ENCODE measurements around the gene PTEN. TPM values are rescaled to one million over a fixed set of nuclear protein-coding genes. Genes with fewer than 3 reads are reported as not detected.

The PTEN gene
- total RNA-seq, 4 donors from 2014 or later: 27.9 to 131 (median 68.1) TPM

GRCh38 chr10:87930934-87931835 lies 67.8 kb downstream of the PTEN start:
- Histone ChIP-seq H3K27me3 (no peaks in the 10 kb centered on the region), H3K4me1 (peaks cover 3 to 54% (median 13%) of the 10 kb centered on the region in 3 donors), H3K9me3 (no peaks in the 10 kb centered on the region), H3K4me3 (no peak overlapping the region), H3K36me3 (peaks cover 0 to 46% (median 0%) of the 10 kb centered on the region in 3 donors), H3K27ac (peak overlapping the region in 1 of 4 donors; percentile 7)
- DNase-seq: no peak
- intact Hi-C loops (cut with DNase I): no loop called here
- TF ChIP-seq POLR2A (IDR thresholded peaks at IDR 0.05): no peak
- TF ChIP-seq, protein P1, sequence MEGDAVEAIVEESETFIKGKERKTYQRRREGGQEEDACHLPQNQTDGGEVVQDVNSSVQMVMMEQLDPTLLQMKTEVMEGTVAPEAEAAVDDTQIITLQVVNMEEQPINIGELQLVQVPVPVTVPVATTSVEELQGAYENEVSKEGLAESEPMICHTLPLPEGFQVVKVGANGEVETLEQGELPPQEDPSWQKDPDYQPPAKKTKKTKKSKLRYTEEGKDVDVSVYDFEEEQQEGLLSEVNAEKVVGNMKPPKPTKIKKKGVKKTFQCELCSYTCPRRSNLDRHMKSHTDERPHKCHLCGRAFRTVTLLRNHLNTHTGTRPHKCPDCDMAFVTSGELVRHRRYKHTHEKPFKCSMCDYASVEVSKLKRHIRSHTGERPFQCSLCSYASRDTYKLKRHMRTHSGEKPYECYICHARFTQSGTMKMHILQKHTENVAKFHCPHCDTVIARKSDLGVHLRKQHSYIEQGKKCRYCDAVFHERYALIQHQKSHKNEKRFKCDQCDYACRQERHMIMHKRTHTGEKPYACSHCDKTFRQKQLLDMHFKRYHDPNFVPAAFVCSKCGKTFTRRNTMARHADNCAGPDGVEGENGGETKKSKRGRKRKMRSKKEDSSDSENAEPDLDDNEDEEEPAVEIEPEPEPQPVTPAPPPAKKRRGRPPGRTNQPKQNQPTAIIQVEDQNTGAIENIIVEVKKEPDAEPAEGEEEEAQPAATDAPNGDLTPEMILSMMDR (IDR thresholded peaks at IDR 0.05): no peak
- 53 to 69% methylated on average over 4 of the region's 4 CpGs for WGBS, 2 donors

- no peak for DNase-seq
- Histone ChIP-seq H3K36me3 (peaks cover 0 to 47% (median 0%) of the 10 kb centered on the region in 3 donors), H3K9me3 (no peaks in the 10 kb centered on the region), H3K27me3 (no peaks in the 10 kb centered on the region), H3K27ac (peak overlapping the region in 1 of 4 donors; percentile 7), H3K4me3 (no peak overlapping the region), H3K4me1 (peaks cover 3 to 54% (median 11%) of the 10 kb centered on the region in 3 donors)
- TF ChIP-seq, protein P1 (IDR thresholded peaks at IDR 0.05): no peak
- TF ChIP-seq POLR2A (IDR thresholded peaks at IDR 0.05): no peak
- intact Hi-C loops (cut with DNase I): no loop called here
Observed at GRCh38 chr10:87931836-87932230, 68.4 kb downstream of the PTEN start.

DNA sequence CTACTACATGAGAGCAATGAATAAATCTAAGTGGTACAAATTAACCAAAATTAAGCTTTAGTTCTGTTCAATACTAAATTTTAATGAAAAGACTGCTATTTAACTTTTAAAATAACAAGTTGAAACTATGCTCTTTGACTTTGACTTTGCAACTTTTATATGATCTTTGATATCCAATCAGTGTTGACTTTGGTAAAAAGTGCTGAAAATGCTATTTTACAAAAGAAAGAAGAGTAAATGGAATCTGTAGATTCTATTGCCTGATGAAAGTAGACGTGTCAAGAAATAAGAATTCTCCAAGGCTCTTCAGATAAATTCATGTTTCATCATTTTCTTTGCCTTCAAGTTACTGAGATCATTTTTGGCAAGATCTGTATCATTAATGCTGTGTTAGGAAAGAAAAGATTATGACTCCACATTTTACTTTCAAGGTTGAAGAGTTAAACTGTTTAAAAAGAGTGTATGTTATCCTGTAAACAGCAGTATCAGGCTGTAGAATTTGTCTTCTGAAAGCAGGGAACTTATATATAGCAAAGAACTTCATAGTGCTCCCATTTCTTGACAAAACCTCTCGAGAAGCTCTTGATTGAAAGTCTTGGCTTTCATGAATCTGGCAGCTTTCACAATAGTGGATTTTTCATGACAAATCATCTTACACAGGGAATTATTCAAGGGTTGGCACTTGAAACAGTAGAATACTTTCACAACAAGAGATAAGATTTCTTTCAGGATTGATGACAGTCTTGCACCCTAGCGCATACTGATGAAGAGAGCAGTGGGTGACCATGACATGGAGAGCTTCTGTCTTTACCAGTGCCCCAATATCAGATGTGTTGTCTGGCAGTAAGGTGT lies 72.1 kb downstream of the PTEN start:
- H3K9me3 ChIP-seq: no peaks in the 10 kb centered on the region
- H3K4me1 ChIP-seq: peaks cover 3 to 35% (median 12%) of the 10 kb centered on the region in 3 donors
- no peak overlapping the region for H3K4me3 ChIP-seq
- H3K36me3 ChIP-seq: peaks cover 0 to 57% (median 0%) of the 10 kb centered on the region in 3 donors
- intact Hi-C loops (cut with DNase I): no loop called here
- 74 to 80% methylated on average over 3 of the region's 3 CpGs for WGBS, 2 donors
- H3K27ac ChIP-seq: no peak overlapping the region
- H3K27me3 ChIP-seq: no peaks in the 10 kb centered on the region
- DNase-seq: no peak
- TF ChIP-seq POLR2A (IDR thresholded peaks at IDR 0.05): no peak
- TF ChIP-seq, protein P1 (IDR thresholded peaks at IDR 0.05): no peak

DNA sequence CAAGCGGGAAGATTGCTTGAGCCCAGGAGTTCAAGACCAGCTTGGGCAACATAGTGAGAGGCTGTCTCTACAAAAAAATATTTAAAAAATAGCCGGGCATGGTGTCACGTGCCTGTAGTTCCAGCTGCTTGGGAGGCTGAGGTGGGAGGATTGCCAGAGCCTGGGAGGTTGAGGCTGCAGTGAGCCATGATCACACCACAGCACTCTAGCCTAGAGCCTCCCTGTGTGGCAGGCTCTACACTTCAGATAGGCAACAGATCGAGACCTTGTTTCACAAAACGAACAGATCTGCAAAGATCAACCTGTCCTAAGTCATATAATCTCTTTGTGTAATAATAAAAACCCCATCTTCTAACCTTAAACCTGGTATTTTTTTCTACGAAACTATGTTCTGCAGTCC lies 76.8 kb downstream of the PTEN start:
- no peak overlapping the region for H3K27ac ChIP-seq
- 96 to 98% methylated on average over 6 of the region's 6 CpGs for WGBS, 2 donors
- intact Hi-C loops (cut with DNase I): no loop called here
- H3K4me3 ChIP-seq: no peak overlapping the region
- peaks cover 0 to 12% (median 4%) of the 10 kb centered on the region in 3 donors for H3K4me1 ChIP-seq
- no peak for DNase-seq
- peaks cover 0 to 59% (median 0%) of the 10 kb centered on the region in 3 donors for H3K36me3 ChIP-seq
- TF ChIP-seq, protein P1 (IDR thresholded peaks at IDR 0.05): no peak
- TF ChIP-seq POLR2A (IDR thresholded peaks at IDR 0.05): no peak
- no peaks in the 10 kb centered on the region for H3K9me3 ChIP-seq
- H3K27me3 ChIP-seq: no peaks in the 10 kb centered on the region

Measured in esophagus squamous epithelium (tissue), 5 donors.